ENCODE results near the gene HERC3.

DNA sequence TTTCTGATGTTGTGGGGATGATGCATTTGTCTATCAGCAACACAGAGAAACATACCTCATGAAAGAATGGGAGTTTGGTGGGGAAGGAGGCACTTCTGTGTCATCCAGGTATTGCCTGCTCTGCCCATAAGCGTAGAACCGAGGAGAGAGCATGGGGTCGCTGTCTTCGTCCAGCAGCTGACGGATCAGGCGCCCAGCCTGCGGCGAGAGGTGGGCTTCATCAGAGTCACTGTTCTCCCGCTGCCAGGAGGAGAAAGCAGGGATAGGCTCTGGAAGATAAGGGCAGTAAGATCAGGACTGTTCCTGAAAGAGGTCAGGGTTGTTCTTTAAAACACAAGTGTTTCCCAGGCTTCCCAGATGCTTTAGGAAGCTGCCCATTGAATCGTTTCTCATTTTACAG lies 158.1 kb downstream of the HERC3 start:
- TF ChIP-seq CTCF (IDR thresholded peaks at IDR 0.05; ENCODE audit: insufficient read depth, low read depth, low read length) = no peak
- TF ChIP-seq EZH2 (IDR thresholded peaks at IDR 0.05; ENCODE audit: insufficient read depth, low read length) = no peak
